LHCN-M2 (cell line): ENCODE data around the gene ELL. TPM values are rescaled to one million over a fixed set of nuclear protein-coding genes. Genes with fewer than 3 reads are reported as not detected.

ENCODE experiments used
- DNase-seq: peaks from one replicate; pipeline ENCODE4 v3.0.0-alpha.2; 2012; ENCODE audit warnings: low read depth
- total RNA-seq: library from RNA; depleted of rRNA; stranded (reverse); fragments of >200 nt; gene quantifications from 2 replicates; pipeline ENCODE4 v1.2.3, GENCODE V29; 2014

ELL gene
- total RNA-seq, 1 experiment from 2014 or later = 10.8 TPM

- no peak for DNase-seq
Observed at GRCh38 chr19:18490728-18491127, 31.1 kb downstream of the ELL start.

DNA sequence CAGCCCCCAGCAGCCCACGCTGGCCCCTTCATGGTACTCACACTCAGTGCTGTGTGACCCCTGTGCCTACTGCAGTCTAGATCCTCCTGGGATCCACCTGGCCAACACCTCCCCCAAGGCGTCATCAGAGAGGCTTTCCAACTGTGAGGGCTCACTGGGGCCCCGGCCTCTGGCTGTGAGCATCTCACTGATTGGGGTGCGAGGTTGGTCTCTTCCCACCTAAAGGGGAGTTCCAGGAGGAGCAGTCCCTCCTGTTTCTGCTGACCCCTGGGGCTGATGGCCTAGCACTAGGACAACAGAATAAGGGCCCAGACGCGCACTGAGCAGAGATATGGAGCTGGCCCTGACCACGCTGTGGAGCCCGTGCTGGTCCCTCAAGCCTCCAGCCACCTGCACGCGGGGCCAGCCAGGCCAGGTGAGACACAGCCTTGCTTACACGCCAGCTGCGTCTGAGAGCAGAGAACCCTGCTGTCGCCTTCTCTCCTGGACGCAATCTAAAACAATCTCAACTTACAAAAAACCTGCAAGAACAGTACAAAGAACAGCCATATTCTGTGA lies 32.2 kb downstream of the ELL start:
- no peak for DNase-seq

- no peak for DNase-seq
Observed at GRCh38 chr19:18488838-18489626, 32.8 kb downstream of the ELL start.

DNA sequence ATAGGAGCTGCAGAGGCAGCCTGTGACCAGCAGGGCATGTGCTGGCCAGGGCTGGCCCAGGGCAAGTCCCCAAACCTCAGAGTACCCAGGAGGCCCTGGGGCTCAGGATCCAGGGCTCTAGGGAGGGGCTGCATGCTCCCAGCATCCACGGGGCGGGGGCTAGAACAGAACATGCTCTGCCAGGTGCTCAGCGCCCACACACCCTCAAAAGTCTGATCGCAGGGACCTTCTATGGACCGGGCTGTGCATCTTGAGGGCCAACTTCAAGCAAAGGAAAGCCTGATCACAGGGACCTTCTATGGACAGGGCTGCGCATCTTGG lies 33.5 kb downstream of the ELL start:
- DNase-seq = no peak

GRCh38 chr19:18487576-18488402 lies 34.1 kb downstream of the ELL start:
- DNase-seq = no peak

DNA sequence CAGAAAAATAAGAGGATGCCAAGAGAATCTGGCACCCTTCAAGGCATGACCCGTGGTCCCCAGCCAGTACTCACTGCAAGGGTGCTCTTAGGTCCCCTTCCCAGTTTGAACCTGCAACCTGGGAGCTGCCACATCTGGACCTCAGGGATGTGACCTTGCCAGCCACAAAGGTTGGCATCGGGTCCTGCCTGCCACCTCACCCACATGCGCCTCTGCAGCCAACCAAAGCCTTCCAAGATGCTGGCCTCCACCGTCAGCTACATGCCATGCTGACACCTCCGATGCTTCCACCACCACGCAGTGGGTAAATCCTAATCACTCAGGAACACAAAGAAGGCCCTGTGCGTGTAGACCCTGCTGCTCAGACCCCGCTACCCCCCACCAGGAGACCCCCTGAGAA lies 35.1 kb downstream of the ELL start:
- DNase-seq = no peak

DNA sequence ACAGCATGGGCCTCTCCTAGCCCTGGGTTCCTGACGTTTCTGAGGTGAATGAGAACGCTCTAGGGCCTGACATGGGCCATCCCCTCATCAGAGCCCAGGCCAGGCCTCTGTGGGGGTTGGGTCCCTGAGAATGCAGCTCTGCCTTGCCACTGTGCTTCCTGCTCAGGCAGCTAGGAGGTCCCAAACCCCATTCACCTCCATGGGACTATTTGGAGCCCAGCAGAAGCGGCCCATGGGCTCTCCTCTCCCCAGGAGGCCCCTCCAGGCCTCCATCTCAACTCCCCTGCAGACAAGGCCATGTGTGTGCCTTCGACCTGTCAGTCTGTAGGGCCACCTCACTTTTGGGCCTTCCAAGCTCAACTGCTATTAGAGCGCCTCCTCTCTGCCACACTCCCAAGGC lies 36.9 kb downstream of the ELL start:
- no peak for DNase-seq

DNA sequence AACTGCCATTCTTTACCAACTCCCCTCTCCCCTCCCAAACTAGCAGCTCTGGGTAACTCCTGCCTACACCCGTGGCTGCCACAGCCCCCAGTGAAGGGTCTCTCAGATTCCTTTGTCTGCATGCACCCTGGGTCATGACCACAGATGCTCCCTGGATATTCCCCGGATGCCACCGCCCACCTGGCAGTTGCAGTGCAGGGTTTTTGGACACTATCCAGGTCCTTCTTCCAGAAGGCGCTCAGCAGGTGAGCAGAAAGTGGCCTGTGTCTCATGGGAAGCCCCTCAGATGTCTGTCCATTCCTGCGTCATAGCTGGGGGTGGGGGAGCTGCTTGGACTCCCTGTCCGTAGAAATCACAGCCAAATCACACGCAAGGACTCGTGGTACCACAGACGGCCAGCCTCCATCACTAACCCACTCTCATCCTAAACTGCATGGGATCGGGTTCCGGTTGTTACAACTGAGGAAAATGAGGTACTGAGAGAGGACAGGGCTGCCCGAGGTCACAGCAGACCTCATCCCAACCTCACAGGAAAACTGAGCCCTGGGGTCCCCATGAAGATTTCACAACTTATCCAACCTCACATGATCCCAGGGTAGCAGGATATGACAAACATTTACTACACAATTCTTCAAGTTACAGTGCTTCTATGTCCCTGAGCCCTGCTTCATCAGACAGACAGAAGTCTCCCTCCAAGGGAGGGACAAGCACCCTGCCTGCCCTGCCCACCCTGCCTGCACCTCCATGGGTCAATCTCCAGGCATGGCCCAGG lies 38.6 kb downstream of the ELL start:
- no peak for DNase-seq

DNA sequence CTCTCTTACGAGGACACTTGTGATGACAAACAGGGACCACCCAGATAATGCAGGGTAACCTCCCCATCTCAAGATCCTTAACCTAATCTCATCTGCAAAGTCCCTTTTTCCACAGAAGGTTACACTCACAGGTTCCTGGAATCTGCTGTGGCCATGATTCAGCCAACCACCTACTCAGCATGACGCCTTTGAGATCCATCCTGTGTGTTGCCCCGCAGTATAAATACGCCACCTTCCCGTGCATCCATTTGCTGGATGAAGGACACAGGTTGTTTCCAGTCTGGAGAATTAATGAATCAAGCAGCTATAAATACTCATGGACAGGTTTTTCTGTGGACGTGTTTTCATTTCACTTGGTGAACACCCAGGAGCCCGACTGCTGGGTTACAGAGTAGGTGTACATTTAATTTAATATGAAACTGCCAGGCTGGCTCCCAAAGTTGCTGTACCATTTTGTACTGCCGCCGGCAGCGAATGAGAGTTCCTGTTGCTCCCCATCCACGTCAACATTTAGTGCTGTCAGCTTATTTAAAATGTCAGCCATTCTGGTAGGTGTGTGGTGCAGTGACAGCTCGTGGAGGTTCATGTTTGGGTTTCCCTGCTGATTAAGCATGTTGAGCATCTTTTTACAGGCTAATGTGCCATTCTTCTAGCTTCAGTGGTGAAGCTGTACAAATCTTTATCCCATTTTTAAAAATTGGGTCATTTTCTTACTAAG lies 40.2 kb downstream of the ELL start:
- DNase-seq = no peak

- peak; percentile 47 for DNase-seq
Observed at GRCh38 chr19:18480006-18480691, 41.7 kb downstream of the ELL start.

GRCh38 chr19:18478545-18479311 lies 43.1 kb downstream of the ELL start:
- DNase-seq = peak; percentile 75

DNA sequence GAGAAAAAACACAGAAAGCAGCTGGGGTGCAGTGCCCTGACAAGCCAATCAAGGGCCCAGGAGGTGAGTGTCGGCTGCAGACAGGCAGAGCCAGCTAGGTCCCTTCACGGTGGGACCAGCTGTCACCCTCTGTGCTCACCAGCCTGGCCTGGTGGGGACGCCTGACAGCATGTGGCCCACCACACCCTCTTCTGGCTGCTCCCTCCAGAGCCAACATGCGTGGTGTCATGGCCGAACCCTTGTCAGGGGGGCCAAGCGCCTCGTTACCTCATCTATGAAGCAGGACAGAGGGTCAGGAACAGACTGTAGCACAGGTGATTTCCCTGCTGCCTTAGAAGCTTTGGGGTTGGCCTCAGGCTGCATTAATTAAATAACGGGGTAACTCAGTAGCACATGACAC lies 43.9 kb downstream of the ELL start:
- DNase-seq = no peak

DNA sequence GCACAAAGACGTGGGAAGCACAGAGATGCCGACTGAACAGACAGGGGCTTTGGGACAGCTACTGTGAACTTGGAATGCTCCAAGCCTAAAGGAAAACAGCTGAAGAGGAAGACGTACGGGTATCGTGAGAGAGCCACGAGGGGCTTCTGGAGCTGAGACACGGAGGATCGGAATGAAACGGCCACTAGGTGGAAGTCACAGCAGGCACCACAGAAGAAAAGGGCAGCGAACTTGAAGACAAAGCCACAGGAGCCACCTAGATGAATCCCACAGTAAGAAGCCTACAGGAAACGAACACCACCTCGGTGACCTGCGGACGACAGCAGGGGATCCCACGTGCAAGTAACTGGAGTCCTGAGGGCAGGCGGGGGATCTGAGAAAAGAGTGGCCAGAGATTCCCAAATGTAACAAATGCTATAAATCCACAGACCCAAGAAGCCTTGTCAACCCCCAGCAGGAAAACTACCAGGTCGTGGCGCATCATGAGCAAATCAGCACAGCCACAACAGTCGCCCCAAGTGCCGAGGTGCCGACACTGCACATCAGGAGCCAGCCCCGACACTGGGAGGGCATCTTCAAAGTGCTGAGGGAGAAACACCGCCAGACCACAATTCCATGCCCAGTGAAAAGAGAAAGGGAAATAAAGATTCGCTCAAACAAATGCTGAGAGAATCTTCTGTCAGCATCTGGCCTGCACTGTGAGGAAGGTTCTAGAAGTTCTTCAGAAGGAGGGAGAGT lies 44.7 kb downstream of the ELL start:
- no peak for DNase-seq

DNA sequence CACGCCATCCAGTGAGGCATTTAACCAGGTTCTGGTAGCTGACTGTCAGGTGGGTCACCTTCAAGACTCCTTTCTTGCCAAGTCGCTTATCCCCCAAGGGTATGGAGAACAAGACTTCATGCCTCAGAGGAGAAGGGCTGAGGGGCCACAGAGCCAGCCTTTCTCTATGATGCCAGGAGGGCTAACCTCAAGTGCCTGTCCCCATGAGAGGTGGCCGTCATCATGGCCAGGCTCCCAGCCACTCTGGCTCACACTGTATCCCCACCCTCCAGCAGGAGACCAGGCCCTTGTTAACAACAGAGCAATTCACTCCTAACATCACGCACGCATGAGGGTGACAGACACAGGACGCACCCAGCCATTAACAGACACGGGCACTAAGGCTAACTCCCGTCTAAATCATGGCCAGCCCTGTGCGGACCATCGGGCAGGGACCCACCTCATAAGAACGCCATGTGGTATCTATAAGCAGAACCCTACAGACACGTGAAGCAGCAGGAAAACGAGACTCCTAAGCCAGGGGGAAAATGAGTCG lies 45.3 kb downstream of the ELL start:
- no peak for DNase-seq

DNA sequence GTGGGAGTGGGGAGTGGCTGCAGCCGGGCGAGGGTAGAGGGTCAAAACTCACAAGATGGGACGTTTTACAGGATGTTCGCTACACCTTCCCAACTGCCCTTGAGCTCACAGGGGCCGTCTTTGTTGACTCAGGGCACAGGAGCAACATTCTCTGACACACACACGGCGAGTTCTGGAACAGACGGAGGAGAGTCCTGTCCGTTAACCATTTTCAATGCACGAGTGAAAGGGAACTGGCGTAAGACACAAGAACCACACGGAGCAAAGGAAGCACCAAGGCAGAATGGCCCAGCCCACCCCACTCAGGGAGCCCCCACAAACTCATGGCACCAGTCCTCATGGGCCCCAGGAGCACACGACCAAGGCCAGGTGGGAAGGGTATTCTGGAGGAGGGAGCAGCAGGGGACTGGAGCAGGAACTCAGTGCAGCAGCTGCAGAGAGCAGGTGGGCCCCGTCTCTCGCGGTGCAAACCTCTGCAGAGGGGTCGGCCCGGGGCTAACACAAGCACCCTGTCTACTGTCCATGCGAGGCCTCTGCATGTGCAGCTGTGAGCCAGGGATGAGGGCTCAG lies 46.0 kb downstream of the ELL start:
- DNase-seq = no peak

GRCh38 chr19:18475004-18475453 lies 46.8 kb downstream of the ELL start:
- no peak for DNase-seq

- no peak for DNase-seq
Observed at GRCh38 chr19:18474366-18474887, 47.4 kb downstream of the ELL start.

DNA sequence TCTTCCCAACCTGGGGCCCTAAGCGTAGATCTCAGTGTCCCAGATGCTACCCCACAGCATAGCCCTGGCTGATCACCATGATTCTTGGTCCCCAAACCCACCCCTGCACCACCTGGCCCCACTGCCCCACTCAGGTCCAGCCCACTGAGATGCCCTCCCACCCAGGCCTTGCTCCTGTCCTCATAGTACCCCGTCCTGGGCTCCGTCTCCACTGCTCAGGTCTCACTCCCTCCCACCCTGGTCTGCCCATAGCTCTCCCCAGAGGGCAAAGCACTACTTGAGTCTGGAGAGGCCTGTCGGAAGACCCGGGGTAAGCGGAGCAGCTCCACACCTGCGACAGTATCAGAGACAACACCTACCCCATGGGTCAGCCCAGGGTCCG lies 48.2 kb downstream of the ELL start:
- DNase-seq = no peak
